Kidney epithelial cell (primary cell): ENCODE measurements around the gene WDR77. TPM values are rescaled to one million over a fixed set of nuclear protein-coding genes. Genes with fewer than 3 reads are reported as not detected.

ENCODE experiments used
- DNase-seq: peaks from one replicate; pipeline ENCODE4 v3.0.0-alpha.2; 2010; ENCODE audit warnings: low read depth
- H3K27me3 ChIP-seq: 2 replicates; pipeline ENCODE4 v1.6.0; 2011; ENCODE audit warnings: low read length; ENCODE audit not compliant: control insufficient read depth, insufficient read depth
- H3K36me3 ChIP-seq: 2 replicates; pipeline ENCODE4 v1.5.1; 2011; ENCODE audit warnings: low read length; ENCODE audit not compliant: control insufficient read depth, insufficient read depth
- H3K4me3 ChIP-seq: 2 replicates; pipeline ENCODE4 v1.5.1; 2011; ENCODE audit warnings: low read depth, mild to moderate bottlenecking, control low read depth, low read length
- CTCF ChIP-seq: IDR thresholded peaks from 2 replicates; pipeline ENCODE4 v1.5.1; 2011; ENCODE audit warnings: mild to moderate bottlenecking, moderate library complexity, low read length, control low read depth, inconsistent platforms; ENCODE audit not compliant: insufficient read depth, poor library complexity, severe bottlenecking
- total RNA-seq: library from RNA; depleted of rRNA; stranded (reverse); fragments of >200 nt; gene quantifications from 2 replicates; pipeline ENCODE4 v1.2.3, GENCODE V29; 2015

Gene WDR77
- total RNA-seq, 1 donor from 2014 or later, result 39.7 TPM

- no peak for TF ChIP-seq CTCF
- no peaks in the 10 kb centered on the region for H3K27me3 ChIP-seq
- H3K4me3 ChIP-seq, result no peak overlapping the region
- no peaks in the 10 kb centered on the region for H3K36me3 ChIP-seq
- no peak for DNase-seq
These were observed 30.0 kb downstream of the WDR77 start for GRCh38 chr1:111419037-111419436.

GRCh38 chr1:111417755-111418154 is 31.3 kb downstream of the WDR77 start:
- DNase-seq, result no peak
- Histone ChIP-seq H3K4me3 (no peak overlapping the region), H3K36me3 (no peaks in the 10 kb centered on the region), H3K27me3 (no peaks in the 10 kb centered on the region)
- no peak for TF ChIP-seq CTCF

GRCh38 chr1:111415461-111415860 is 33.6 kb downstream of the WDR77 start:
- no peak for DNase-seq
- no peaks in the 10 kb centered on the region for H3K27me3 ChIP-seq
- no peak for TF ChIP-seq CTCF

DNA sequence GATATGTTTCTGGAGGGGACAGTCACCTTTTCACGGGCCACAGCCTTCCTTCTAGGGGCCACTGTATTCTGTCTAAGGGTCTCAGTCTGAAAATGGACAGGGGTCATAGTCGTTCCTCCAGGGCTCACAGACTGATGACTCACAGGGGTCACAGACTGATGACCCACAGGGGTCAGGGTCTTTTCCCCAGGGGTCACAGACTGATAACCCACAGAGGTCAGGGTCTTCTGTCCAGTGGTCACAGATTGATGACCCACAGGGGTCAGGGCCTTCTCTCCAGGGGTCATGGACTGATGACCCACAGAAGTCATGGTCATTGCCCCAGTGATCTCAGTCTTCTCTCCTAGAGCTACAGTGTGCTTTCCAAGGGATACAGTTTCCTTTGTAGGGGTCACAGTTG is 34.3 kb downstream of the WDR77 start:
- Histone ChIP-seq H3K4me3 (no peak overlapping the region), H3K36me3 (no peaks in the 10 kb centered on the region), H3K27me3 (no peaks in the 10 kb centered on the region)
- no peak for DNase-seq
- TF ChIP-seq CTCF, result no peak

More at GRCh38 chr1:111415461-111415860, 33.6 kb downstream of the WDR77 start:
- H3K36me3 ChIP-seq, result no peaks in the 10 kb centered on the region
- no peak overlapping the region for H3K4me3 ChIP-seq

DNA sequence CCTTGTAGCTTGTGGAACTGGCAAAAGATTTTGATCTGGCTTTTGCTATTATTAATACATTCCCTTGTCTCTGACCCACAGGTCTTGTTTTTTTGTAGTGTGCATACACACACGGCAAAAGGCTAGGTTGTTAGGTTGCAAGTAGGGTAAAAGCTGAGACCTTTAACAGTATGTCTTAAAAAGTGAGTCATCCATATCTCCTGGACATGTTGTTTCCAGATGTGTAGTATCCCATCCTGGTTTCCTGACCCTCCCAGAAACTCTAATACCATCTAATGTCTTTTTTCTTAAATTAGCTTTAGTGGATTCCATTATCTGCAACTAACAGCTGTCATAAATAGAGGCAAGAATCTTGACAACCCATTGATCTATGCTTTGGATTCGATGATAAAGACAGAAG is 36.2 kb downstream of the WDR77 start:
- DNase-seq, result no peak
- TF ChIP-seq CTCF, result no peak
- Histone ChIP-seq H3K27me3 (no peaks in the 10 kb centered on the region), H3K4me3 (no peak overlapping the region), H3K36me3 (no peaks in the 10 kb centered on the region)

DNA sequence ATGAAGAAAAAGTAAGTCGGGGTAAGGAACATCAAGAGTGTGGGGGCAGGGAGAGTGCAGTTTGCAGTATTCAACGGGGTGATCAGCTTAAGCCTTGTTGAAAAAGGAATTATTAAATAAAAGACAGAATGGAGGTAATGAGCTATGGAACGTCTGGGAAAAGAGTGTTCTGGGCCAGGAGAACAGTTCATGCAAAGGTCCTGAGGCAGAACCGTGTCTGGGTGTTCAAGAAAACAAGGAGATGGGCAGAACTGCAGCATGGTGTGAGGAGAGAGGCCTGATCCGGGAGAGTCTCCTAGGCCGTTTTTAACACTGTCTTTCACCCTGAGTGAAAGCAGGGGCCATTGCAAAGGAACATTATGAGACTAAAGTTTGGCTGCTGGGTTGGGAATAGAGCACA is 41.8 kb downstream of the WDR77 start:
- H3K4me3 ChIP-seq, result no peak overlapping the region
- no peak for TF ChIP-seq CTCF
- H3K27me3 ChIP-seq, result no peaks in the 10 kb centered on the region
- no peak for DNase-seq
- no peaks in the 10 kb centered on the region for H3K36me3 ChIP-seq
